ENCODE data around the gene ADAMTS20.

The ADAMTS20 gene

DNA sequence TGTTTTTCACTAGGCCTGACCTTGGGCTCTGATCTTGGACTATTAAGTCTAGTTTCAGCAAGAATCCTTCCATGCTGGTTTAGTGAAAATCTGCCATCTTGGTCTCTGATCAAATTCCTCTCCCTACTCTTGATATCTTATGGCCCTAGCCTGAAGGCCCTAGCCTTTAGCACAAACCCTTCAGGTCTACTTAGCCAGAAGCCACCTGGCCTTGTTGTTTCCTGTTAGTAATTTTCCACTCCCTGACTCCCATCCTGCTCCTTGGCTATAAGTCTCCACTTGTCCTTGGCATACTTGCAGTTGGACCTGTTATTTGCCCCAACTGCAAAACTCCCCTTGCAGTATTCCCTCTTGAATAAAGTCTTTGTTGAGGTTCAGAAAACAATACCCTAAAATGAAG, 241.4 kb downstream of the ADAMTS20 start:
- DNase-seq (ENCODE audit: low read depth in 2 of 2): no peak

DNA sequence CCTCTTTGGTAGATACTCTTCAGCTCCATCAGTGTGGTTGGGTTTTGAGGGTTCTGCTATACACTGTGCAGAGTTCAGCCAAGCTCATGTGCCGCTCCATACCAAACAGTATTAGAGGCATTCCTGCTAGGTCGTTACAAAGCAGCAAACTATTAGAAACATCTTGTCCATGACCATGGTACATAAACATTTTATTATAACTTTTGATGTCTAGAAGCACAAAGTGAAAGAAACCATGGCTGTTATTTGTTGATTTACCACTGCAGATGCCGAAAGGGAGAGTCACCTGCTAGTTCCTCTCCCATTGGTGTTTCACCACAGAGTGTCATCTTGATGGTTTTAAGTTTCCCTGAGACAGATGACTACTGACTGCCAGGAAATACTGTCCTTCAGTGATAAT, 242.0 kb downstream of the ADAMTS20 start:
- DNase-seq (ENCODE audit: low read depth in 2 of 2): no peak

DNA sequence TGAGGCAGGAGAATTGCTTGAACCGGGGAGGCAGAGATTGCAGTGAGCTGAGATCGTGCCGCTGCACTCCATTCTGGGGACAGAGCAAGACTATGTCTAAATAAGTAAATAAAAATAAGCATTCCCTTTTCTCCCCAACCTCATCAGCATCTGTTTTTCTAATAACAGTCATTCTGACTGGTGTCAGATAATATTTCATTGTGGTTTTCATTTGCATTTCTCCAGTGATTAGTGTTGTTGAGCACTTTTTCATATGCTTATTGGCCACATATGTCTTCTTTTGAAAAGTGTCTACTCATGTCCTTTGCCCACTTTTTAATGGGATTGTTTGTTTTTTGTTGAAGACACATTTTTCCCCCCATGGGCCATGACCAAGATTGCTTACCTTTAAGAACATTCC, 243.2 kb downstream of the ADAMTS20 start:
- no peak for DNase-seq (ENCODE audit: low read depth in 2 of 2)

DNA sequence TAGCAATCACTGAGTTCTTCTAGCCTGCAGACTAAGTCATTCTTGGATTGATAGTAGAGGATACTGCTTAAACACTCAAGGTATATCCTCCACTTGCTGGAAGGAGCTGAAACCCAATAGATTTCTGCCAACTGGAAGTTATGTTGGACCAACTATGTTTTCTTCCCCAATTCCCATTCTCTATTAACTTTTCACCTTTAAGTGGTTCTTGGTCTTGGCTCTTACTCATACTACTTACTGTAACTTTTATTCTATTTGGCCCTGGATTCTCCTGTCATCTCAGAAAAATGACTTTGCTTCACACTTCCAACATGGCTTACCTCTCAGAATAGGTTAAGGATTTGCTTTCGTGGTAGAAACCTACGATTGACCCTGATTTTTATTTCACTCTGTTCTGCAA, 244.9 kb downstream of the ADAMTS20 start:
- DNase-seq (ENCODE audit: low read depth in 2 of 2): no peak

DNA sequence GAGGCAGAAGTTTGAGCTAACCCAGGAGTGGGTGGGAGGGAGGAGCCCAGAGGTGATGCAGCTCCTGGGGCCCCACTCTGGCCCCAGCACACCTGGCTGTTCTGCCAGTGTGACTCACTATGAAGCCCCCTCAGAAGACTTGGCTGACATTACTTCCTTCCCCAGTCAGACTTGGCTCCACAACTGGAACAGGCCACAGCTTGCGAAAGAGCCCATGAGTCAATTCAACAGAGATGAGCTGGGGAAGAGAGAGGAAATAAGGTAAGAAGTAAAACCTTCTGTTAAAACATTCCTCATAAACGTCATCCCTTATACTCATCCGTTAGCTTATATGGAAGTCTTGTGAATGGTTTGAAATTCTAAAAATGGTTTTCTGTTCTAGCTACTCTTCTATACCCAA, 245.9 kb downstream of the ADAMTS20 start:
- DNase-seq (ENCODE audit: low read depth in 2 of 2): no peak

DNA sequence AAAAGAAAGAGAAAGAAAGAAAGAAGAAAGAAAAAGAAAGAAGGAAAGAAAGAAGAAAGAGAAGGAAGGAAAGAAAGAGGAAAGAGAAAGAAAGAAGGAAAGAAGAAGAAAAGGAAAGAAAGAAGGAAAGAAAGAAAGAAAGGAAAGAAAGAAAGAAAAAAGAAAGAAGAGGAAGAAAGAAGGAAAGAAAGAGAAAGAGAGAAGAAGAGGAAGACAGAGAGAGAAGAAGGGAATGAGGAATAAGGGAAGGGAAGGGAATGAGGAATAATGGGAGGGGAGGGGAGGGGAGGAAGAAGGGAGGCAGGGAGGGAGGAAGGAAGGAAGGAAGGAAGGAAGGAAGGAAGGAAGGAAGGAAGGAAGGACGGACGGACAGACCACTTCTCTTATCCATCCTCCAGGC, 246.9 kb downstream of the ADAMTS20 start:
- no peak for DNase-seq (ENCODE audit: low read depth in 2 of 2)
